HCT116 (cell line): Measurements from ENCODE around the gene TF. TPM values are rescaled to one million over a fixed set of nuclear protein-coding genes. Genes with fewer than 3 reads are reported as not detected.

Source experiments
- ATAC-seq: fragments of 200-7000 bp; cut with Tn5 transposase; 2 replicates; pipeline ENCODE4 v1.9.1; 2020; ENCODE audit warnings: mild to moderate bottlenecking, moderate library complexity
- BruUV-seq: library from RNA; stranded (reverse); fragments of 400-500 nt; replicated peaks from 2 replicates; lab custom pipeline; 2021; lab: Mats Ljungman, UMichigan
- CTCF ChIA-PET: fragments of 300-600 bp; sonication (Branson Sonifier 250); formaldehyde crosslinking; loops from one replicate; lab custom pipeline; 2021; ENCODE audit warnings: antibody characterized with exemption; lab: Charles Lee
- POLR2A ChIA-PET: fragments of 300-600, 350-600 bp; sonication (Branson Sonifier 250); formaldehyde crosslinking; loops from one replicate; lab custom pipeline; 2021; ENCODE audit warnings: antibody characterized with exemption; lab: Charles Lee
- RAD21 ChIA-PET, 2 experiments: fragments of 300-600 bp; sonication (Branson Sonifier 250); formaldehyde crosslinking; loops; one replicate each; lab custom pipeline; 2023; ENCODE audit warnings: low total read pairs in 2 of 2; ENCODE audit not compliant: uncharacterized antibody in 2 of 2, unreplicated experiment in 2 of 2, low non-redundant PET in 1 of 2; lab: Charles Lee
- DNase-seq: peaks from one replicate; pipeline ENCODE4 v3.0.0-alpha.2; 2010; ENCODE audit warnings: low read depth, low spot score
- H2AFZ ChIP-seq: fragments of 200-600 bp; shearing (Covaris generic), sonication (generic); 2 replicates; pipeline ENCODE4 v1.6.1; 2017; ENCODE audit warnings: low read depth, mixed run types, mixed read lengths, antibody characterized with exemption, low read length; ENCODE audit not compliant: poor library complexity, severe bottlenecking
- H3K27ac ChIP-seq: 2 replicates; pipeline ENCODE4 v1.5.1; 2012; ENCODE audit warnings: low read depth, low read length
- H3K27me3 ChIP-seq: fragments of 200-600 bp; sonication (generic); 2 replicates; pipeline ENCODE4 v1.6.1; 2016; ENCODE audit warnings: mixed run types, low read length, mixed read lengths; ENCODE audit not compliant: insufficient read depth
- H3K36me3 ChIP-seq, 2 experiments: fragments of 200-500 bp in 1 of 2; fragments of 200-600 bp in 1 of 2; sonication (Bioruptor generic) in 1 of 2; sonication (generic) in 1 of 2; 2 replicates each; pipeline versions ENCODE4 v1.5.1 to v1.6.1; 2014 to 2016; ENCODE audit warnings: low read length in 2 of 2, inconsistent platforms in 1 of 2, mixed read lengths in 1 of 2, mixed run types in 1 of 2; ENCODE audit not compliant: insufficient read depth in 2 of 2, control insufficient read depth in 1 of 2
- H3K4me1 ChIP-seq, 2 experiments: fragments of 200-600 bp in 1 of 2; sonication (generic) in 1 of 2; 2 replicates each; pipeline versions ENCODE4 v1.5.1 to v1.6.1; 2012 to 2017; ENCODE audit warnings: low read length in 2 of 2, inconsistent platforms in 1 of 2, mild to moderate bottlenecking in 1 of 2, mixed read lengths in 1 of 2, mixed run types in 1 of 2, moderate library complexity in 1 of 2; ENCODE audit not compliant: insufficient read depth in 2 of 2, control insufficient read depth in 1 of 2
- H3K4me2 ChIP-seq: fragments of 200-600 bp; sonication (generic); 2 replicates; pipeline ENCODE4 v1.6.1; 2017; ENCODE audit warnings: mixed run types, low read length, mixed read lengths
- H3K4me3 ChIP-seq, 2 experiments: fragments of 200-600 bp in 1 of 2; sonication (generic) in 1 of 2; replicated peaks in 1 of 2; 2 replicates each; pipeline ENCODE4 v1.5.1; 2011 to 2016; ENCODE audit warnings: low read length in 2 of 2, control low read depth in 1 of 2, low read depth in 1 of 2, mild to moderate bottlenecking in 1 of 2, mixed read lengths in 1 of 2, mixed run types in 1 of 2
- H3K79me2 ChIP-seq: fragments of 200-600 bp; sonication (generic); 2 replicates; pipeline ENCODE4 v1.6.1; 2017; ENCODE audit warnings: mild to moderate bottlenecking, mixed run types, low read length, moderate library complexity, mixed read lengths; ENCODE audit not compliant: insufficient read depth
- H3K9ac ChIP-seq: fragments of 200-600 bp; sonication (generic); 2 replicates; pipeline ENCODE4 v1.6.1; 2016; ENCODE audit warnings: low read length, mixed read lengths
- H3K9me2 ChIP-seq: fragments of 200-600 bp; sonication (generic), shearing (Covaris generic); 2 replicates; pipeline ENCODE4 v1.6.1; 2017; ENCODE audit warnings: mixed run types, mild to moderate bottlenecking, moderate library complexity; ENCODE audit not compliant: insufficient read depth
- H3K9me3 ChIP-seq, 2 experiments: fragments of 200-500 bp in 1 of 2; fragments of 200-600 bp in 1 of 2; sonication (Bioruptor generic) in 1 of 2; sonication (generic) in 1 of 2; 2 replicates each; pipeline ENCODE4 v1.6.1; 2014 to 2017; ENCODE audit warnings: low read length in 2 of 2, mixed read lengths in 2 of 2, inconsistent platforms in 1 of 2, low read depth in 1 of 2, mild to moderate bottlenecking in 1 of 2, mixed run types in 1 of 2, moderate library complexity in 1 of 2; ENCODE audit not compliant: control insufficient read depth in 1 of 2, insufficient read depth in 1 of 2
- H4K20me1 ChIP-seq: fragments of 200-600 bp; sonication (generic), shearing (Covaris generic); 2 replicates; pipeline ENCODE4 v1.6.1; 2017; ENCODE audit warnings: mixed run types, mild to moderate bottlenecking, moderate library complexity; ENCODE audit not compliant: insufficient read depth
- ATF3 ChIP-seq: IDR thresholded peaks from 2 replicates; pipeline ENCODE4 v1.6.1; 2012
- CBX3 ChIP-seq: IDR thresholded peaks from 2 replicates; pipeline ENCODE4 v1.6.1; 2012; ENCODE audit warnings: low read depth
- CEBPB ChIP-seq: IDR thresholded peaks from 2 replicates; pipeline ENCODE4 v1.6.1; 2012; ENCODE audit warnings: low read depth
- CTCF ChIP-seq, 3 experiments: fragments of 200-600 bp in 1 of 3; sonication (generic) in 1 of 3; IDR thresholded peaks in 2 of 3; conservative IDR thresholded peaks in 1 of 3; 2 replicates each; pipeline ENCODE4 v1.5.1; 2012 to 2017; ENCODE audit warnings: low read depth in 2 of 3, low read length in 2 of 3, antibody characterized with exemption in 1 of 3, borderline replicate concordance in 1 of 3, control low read depth in 1 of 3, mild to moderate bottlenecking in 1 of 3, mixed read lengths in 1 of 3, mixed run types in 1 of 3, moderate library complexity in 1 of 3; ENCODE audit not compliant: insufficient read depth in 1 of 3
- EGR1 ChIP-seq: IDR thresholded peaks from 2 replicates; pipeline ENCODE4 v1.6.1; 2012; ENCODE audit warnings: low read depth
- ELF1 ChIP-seq: IDR thresholded peaks from 2 replicates; pipeline ENCODE4 v1.6.1; 2012; ENCODE audit warnings: low read depth, borderline replicate concordance
- EZH2 ChIP-seq: fragments of 200-600 bp; sonication (generic); IDR thresholded peaks from 2 replicates; pipeline ENCODE4 v1.6.1; 2017; ENCODE audit warnings: antibody characterized with exemption, mixed run types
- EZH2phosphoT487 ChIP-seq: fragments of 200-600 bp; IDR thresholded peaks from 2 replicates; pipeline ENCODE4 v1.6.1; 2018; ENCODE audit warnings: antibody characterized with exemption, borderline replicate concordance
- FOSL1 ChIP-seq: IDR thresholded peaks from 2 replicates; pipeline ENCODE4 v1.6.1; 2012; ENCODE audit warnings: low read depth
- JUND ChIP-seq: IDR thresholded peaks from 2 replicates; pipeline ENCODE4 v1.6.1; 2012
- POLR2A ChIP-seq: IDR thresholded peaks from 2 replicates; pipeline ENCODE4 v1.7.0; 2011; ENCODE audit warnings: borderline replicate concordance; ENCODE audit not compliant: insufficient read depth, insufficient read length; ENCODE audit errors: extremely low read depth
- POLR2AphosphoS5 ChIP-seq: IDR thresholded peaks from 2 replicates; pipeline ENCODE4 v1.6.1; 2011; ENCODE audit warnings: mild to moderate bottlenecking, low read depth, low read length, moderate library complexity
- RAD21 ChIP-seq: IDR thresholded peaks from 2 replicates; pipeline ENCODE4 v1.6.1; 2012; ENCODE audit warnings: low read depth, mild to moderate bottlenecking
- REST ChIP-seq: IDR thresholded peaks from 2 replicates; pipeline ENCODE4 v1.6.1; 2012; ENCODE audit warnings: low read depth
- SRF ChIP-seq: IDR thresholded peaks from 2 replicates; pipeline ENCODE4 v1.6.1; 2012; ENCODE audit warnings: low read depth
- TCF7L2 ChIP-seq: IDR thresholded peaks from 2 replicates; pipeline ENCODE4 v1.7.0; 2011; ENCODE audit warnings: borderline replicate concordance, inconsistent platforms; ENCODE audit not compliant: insufficient read depth, insufficient read length; ENCODE audit errors: extremely low read depth
- YY1 ChIP-seq: IDR thresholded peaks from 2 replicates; pipeline ENCODE4 v1.6.1; 2011; ENCODE audit warnings: low read length, low read depth, moderate library complexity, mild to moderate bottlenecking; ENCODE audit not compliant: insufficient replicate concordance; ENCODE audit errors: extremely low read depth
- ZBTB33 ChIP-seq: IDR thresholded peaks from 2 replicates; pipeline ENCODE4 v1.6.1; 2011; ENCODE audit warnings: mild to moderate bottlenecking, low read length, moderate library complexity; ENCODE audit not compliant: insufficient replicate concordance; ENCODE audit errors: extremely low read depth
- ZFX ChIP-seq: fragments of 450-650 bp; IDR thresholded peaks from 2 replicates; pipeline ENCODE4 v1.6.1; 2017
- ZNF274 ChIP-seq: fragments of 200-500 bp; sonication (Bioruptor generic); IDR thresholded peaks from 2 replicates; pipeline ENCODE4 v1.6.1; 2014; ENCODE audit warnings: mild to moderate bottlenecking, low read depth, low read length, inconsistent platforms
- intact Hi-C: fragments of 100-400 bp; cut with micrococcal nuclease; formaldehyde crosslinking; loops from 2 replicates; pipeline ENCODE4 v1.10.0; 2022
- total RNA-seq: library from RNA; stranded (reverse); gene quantifications from one replicate; pipeline ENCODE4 v1.2.1, GENCODE V29; 2021; ENCODE audit not compliant: unreplicated experiment

TF gene
- total RNA-seq, 1 experiment from 2014 or later = 10.4 TPM

- Histone ChIP-seq H2AFZ (no peak overlapping the region), H3K27me3 (no peaks in the 10 kb centered on the region), H3K27ac (no peak overlapping the region), H3K9ac (no peak overlapping the region), H3K4me1 (no peaks in the 10 kb centered on the region), H3K4me2 (no peak overlapping the region), H3K79me2 (no peaks in the 10 kb centered on the region), H3K4me3 (no peak overlapping the region), H3K9me2 (no peaks in the 10 kb centered on the region), H4K20me1 (no peaks in the 10 kb centered on the region), H3K9me3 (no peaks in the 10 kb centered on the region), H3K36me3 (no peaks in the 10 kb centered on the region)
- ATAC-seq = no peak
- BruUV-seq = no TSS peak
- no peak for DNase-seq
- ChIA-PET POLR2A (no interaction called here), CTCF (no interaction called here), RAD21 (no interaction called here)
- TF ChIP-seq SRF = no peak
- TF ChIP-seq EGR1 = no peak
- TF ChIP-seq REST = no peak
- TF ChIP-seq CBX3 = no peak
- TF ChIP-seq ZBTB33 = no peak
- no peak for TF ChIP-seq POLR2A
- TF ChIP-seq EZH2 = no peak
- no peak for TF ChIP-seq YY1
- no peak for TF ChIP-seq CTCF (IDR thresholded peaks at IDR 0.05 in 2 of 3, conservative IDR thresholded peaks at IDR 0.05 in 1 of 3; ENCODE audit: borderline replicate concordance in 1 of 3, insufficient read depth in 1 of 3, low read depth in 2 of 3, low read length in 2 of 3)
- no peak for TF ChIP-seq FOSL1
- no peak for TF ChIP-seq RAD21
- TF ChIP-seq ZNF274 = no peak
- no peak for TF ChIP-seq JUND
- no peak for TF ChIP-seq EZH2phosphoT487
- no peak for TF ChIP-seq ELF1
- no peak for TF ChIP-seq ATF3
- TF ChIP-seq CEBPB = no peak
- TF ChIP-seq POLR2AphosphoS5 = no peak
- no peak for TF ChIP-seq TCF7L2
- TF ChIP-seq ZFX = no peak
- intact Hi-C loops = no loop called here
Measured at GRCh38 chr3:133838916-133839800, 93.0 kb downstream of the TF start.
